ENCODE data around the gene CCT4.

Gene CCT4

DNA sequence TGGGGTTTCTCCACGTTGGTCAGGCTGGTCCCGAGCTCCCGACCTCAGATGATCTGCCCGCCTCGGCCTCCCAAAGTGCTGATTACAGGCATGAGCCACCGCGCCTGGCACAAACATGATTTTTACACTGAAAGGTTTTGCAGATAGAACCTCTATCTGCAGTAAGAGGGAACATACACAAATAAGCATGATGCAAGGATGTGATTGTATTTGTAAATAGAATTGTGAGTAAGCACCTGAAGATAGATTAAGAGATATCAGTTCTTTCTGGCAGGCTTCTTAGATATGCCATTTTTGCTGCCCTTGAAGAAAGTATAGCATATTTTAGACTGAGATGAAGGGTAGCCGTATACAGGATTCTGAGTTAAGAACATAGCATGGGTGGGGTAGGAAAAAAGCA, 20.7 kb upstream of the CCT4 start:
- Histone ChIP-seq H4K8ac (ENCODE audit: low read depth, low read length) (no peak overlapping the region), H2AK5ac (ENCODE audit: low read length) (no peak overlapping the region), H3K9ac (ENCODE audit: low read length) (no peak overlapping the region), H2BK5ac (ENCODE audit: low read length) (no peak overlapping the region), H3K4me2 (ENCODE audit: low read length) (no peak overlapping the region), H4K5ac (ENCODE audit: low read length) (no peak overlapping the region), H3K79me2 (ENCODE audit: control insufficient read depth, insufficient read depth, low read length) (no peaks in the 10 kb centered on the region), H3K56ac (ENCODE audit: low read length) (no peak overlapping the region), H3K23ac (ENCODE audit: low read length) (no peak overlapping the region), H3K27ac (ENCODE audit: low read depth, low read length) (no peak overlapping the region), H3K36me3 (ENCODE audit: control insufficient read depth, insufficient read depth, low read length) (no peaks in the 10 kb centered on the region), H2BK15ac (replicated peaks; ENCODE audit: low read depth) (no peak overlapping the region), H3K4ac (ENCODE audit: low read depth, low read length) (no peak overlapping the region), H3K79me1 (ENCODE audit: low read length) (peaks cover 1% of the 10 kb centered on the region), H3K4me1 (ENCODE audit: control insufficient read depth, low read depth, low read length) (no peaks in the 10 kb centered on the region), H3K4me3 (ENCODE audit: low read length) (no peak overlapping the region), H3K18ac (ENCODE audit: low read length) (no peak overlapping the region), H3K27me3 (ENCODE audit: insufficient read depth, low read length, poor library complexity) (no peaks in the 10 kb centered on the region), H2BK120ac (ENCODE audit: low read depth, low read length) (no peak overlapping the region)
- no peak for DNase-seq
- WGBS (ENCODE audit: extremely low coverage, insufficient coverage, low lambda C conversion rate), result no CpG with 5 or more reads among the region's 8 CpGs

DNA sequence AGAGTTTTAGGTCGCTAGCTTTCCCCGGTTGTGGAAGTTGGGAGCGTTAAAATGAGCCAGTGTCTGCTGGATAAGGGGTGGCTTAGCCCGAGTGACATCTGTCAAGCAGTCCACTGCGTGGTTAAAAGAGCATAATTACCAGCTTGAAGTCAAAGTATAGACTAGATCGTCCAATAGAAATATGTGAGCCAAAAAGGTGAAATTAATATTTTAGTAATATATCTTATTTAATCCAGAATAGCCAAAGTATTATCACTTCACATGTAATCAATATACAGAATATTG, 17.7 kb upstream of the CCT4 start:
- no peaks in the 10 kb centered on the region for H3K36me3 ChIP-seq (ENCODE audit: control insufficient read depth, insufficient read depth, low read length)
- no peaks in the 10 kb centered on the region for H3K4me1 ChIP-seq (ENCODE audit: control insufficient read depth, low read depth, low read length)
- no peaks in the 10 kb centered on the region for H3K79me2 ChIP-seq (ENCODE audit: control insufficient read depth, insufficient read depth, low read length)
- no peak overlapping the region for H3K23ac ChIP-seq (ENCODE audit: low read length)
- no peak overlapping the region for H2BK15ac ChIP-seq (replicated peaks; ENCODE audit: low read depth)
- H3K79me1 ChIP-seq (ENCODE audit: low read length), result no peaks in the 10 kb centered on the region
- H3K18ac ChIP-seq (ENCODE audit: low read length), result no peak overlapping the region
- H3K4ac ChIP-seq (ENCODE audit: low read depth, low read length), result no peak overlapping the region
- no CpG with 5 or more reads among the region's 6 CpGs for WGBS (ENCODE audit: extremely low coverage, insufficient coverage, low lambda C conversion rate)
- no peak for DNase-seq
- H3K27ac ChIP-seq (ENCODE audit: low read depth, low read length), result no peak overlapping the region
- no peak overlapping the region for H2BK120ac ChIP-seq (ENCODE audit: low read depth, low read length)
- no peaks in the 10 kb centered on the region for H3K27me3 ChIP-seq (ENCODE audit: insufficient read depth, low read length, poor library complexity)
- H2BK5ac ChIP-seq (ENCODE audit: low read length), result no peak overlapping the region
- H4K5ac ChIP-seq (ENCODE audit: low read length), result no peak overlapping the region
- no peak overlapping the region for H4K8ac ChIP-seq (ENCODE audit: low read depth, low read length)
- H3K9ac ChIP-seq (ENCODE audit: low read length), result peak overlapping the region; percentile 73
- H3K56ac ChIP-seq (ENCODE audit: low read length), result peak overlapping the region; percentile 87
- H2AK5ac ChIP-seq (ENCODE audit: low read length), result no peak overlapping the region
- peak overlapping the region; percentile 81 for H3K4me3 ChIP-seq (ENCODE audit: low read length)
- H3K4me2 ChIP-seq (ENCODE audit: low read length), result peak overlapping the region; percentile 42

DNA sequence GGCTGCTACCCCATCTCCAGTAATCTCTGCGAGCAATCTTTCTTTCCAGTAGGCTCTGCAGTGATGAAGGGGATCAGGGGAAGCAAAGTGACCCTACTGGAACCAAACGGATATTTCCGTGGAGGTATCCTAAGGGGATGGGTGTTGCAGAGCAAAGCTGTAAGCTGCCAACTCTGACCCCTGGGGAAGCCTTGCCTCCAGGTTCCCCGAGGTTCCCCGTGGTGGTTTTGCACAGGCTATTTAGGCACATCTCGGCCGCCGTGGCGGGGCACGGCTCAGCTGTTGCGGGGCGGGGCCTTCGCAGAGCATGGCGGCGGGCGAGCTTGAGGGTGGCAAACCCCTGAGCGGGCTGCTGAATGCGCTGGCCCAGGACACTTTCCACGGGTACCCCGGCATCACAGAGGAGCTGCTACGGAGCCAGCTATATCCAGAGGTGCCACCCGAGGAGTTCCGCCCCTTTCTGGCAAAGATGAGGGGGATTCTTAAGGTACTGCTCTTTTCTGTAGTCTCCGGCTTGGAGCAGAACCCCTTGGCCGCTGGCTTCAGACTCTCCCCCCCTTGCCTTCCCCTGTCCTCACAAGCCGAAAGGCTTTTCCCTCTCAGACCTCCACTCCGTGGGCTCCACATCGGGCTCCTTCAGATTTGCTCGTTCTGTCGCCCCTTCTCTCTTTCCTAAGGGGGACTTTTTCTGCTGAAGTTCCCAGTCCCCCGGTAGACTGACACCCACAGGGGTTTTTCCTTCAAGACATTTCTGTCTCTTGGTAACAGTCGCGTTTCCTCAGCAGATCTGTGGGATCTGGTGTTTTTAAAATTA, 17.1 kb upstream of the CCT4 start, which contains the start of gene COMMD1:
TSS of gene COMMD1 (plus strand) at position 303 of the 814 bp plus-strand sequence. CDS start at position 308, 5 bp downstream.
- peak; percentile 75 for DNase-seq
- no peaks in the 10 kb centered on the region for H3K79me1 ChIP-seq (ENCODE audit: low read length)
- no peak within 1 kb of the TSS for H4K5ac ChIP-seq (ENCODE audit: low read length)
- peak within 1 kb of the TSS; percentile 87 for H3K56ac ChIP-seq (ENCODE audit: low read length)
- H2BK5ac ChIP-seq (ENCODE audit: low read length), result no peak within 1 kb of the TSS
- H3K23ac ChIP-seq (ENCODE audit: low read length), result no peak within 1 kb of the TSS
- H3K4ac ChIP-seq (ENCODE audit: low read depth, low read length), result no peak within 1 kb of the TSS
- no peak within 1 kb of the TSS for H2BK15ac ChIP-seq (replicated peaks; ENCODE audit: low read depth)
- H3K79me2 ChIP-seq (ENCODE audit: control insufficient read depth, insufficient read depth, low read length), result no peaks in the 10 kb centered on the region
- peak within 1 kb of the TSS; percentile 50 for H3K4me2 ChIP-seq (ENCODE audit: low read length)
- WGBS (ENCODE audit: extremely low coverage, insufficient coverage, low lambda C conversion rate), result no CpG with 5 or more reads among the region's 33 CpGs
- no peak within 1 kb of the TSS for H4K8ac ChIP-seq (ENCODE audit: low read depth, low read length)
- H2AK5ac ChIP-seq (ENCODE audit: low read length), result no peak within 1 kb of the TSS
- H3K4me1 ChIP-seq (ENCODE audit: control insufficient read depth, low read depth, low read length), result no peaks in the 10 kb centered on the region
- peak within 1 kb of the TSS; percentile 73 for H3K9ac ChIP-seq (ENCODE audit: low read length)
- peak within 1 kb of the TSS; percentile 81 for H3K4me3 ChIP-seq (ENCODE audit: low read length)
- no peak within 1 kb of the TSS for H2BK120ac ChIP-seq (ENCODE audit: low read depth, low read length)
- H3K36me3 ChIP-seq (ENCODE audit: control insufficient read depth, insufficient read depth, low read length), result no peaks in the 10 kb centered on the region
- H3K27me3 ChIP-seq (ENCODE audit: insufficient read depth, low read length, poor library complexity), result no peaks in the 10 kb centered on the region
- H3K27ac ChIP-seq (ENCODE audit: low read depth, low read length), result no peak within 1 kb of the TSS
- H3K18ac ChIP-seq (ENCODE audit: low read length), result no peak within 1 kb of the TSS

DNA sequence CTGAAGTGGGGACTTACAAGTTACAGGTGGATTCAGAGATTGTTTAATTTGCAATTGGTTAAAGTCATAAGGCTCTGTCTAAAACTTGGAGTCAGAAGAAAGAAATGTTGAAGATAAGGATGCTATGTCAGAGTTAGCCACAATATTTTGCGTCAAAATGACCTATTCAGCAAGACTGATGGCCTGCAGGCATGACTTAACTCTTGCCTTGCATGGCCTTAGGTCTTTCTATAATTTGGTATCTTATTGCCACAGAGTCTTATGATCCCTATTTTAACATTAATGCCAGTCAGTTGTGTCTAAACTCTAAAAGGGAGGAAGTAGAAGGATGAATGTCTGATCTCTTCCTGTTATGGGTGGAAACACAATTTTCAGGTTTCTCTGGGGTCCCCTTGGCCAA, 11.8 kb upstream of the CCT4 start:
- Histone ChIP-seq H2BK120ac (ENCODE audit: low read depth, low read length) (no peak overlapping the region), H3K56ac (ENCODE audit: low read length) (no peak overlapping the region), H3K18ac (ENCODE audit: low read length) (no peak overlapping the region), H3K79me2 (ENCODE audit: control insufficient read depth, insufficient read depth, low read length) (no peaks in the 10 kb centered on the region), H2BK5ac (ENCODE audit: low read length) (no peak overlapping the region), H3K4me3 (ENCODE audit: low read length) (no peak overlapping the region), H3K4me2 (ENCODE audit: low read length) (no peak overlapping the region), H3K4me1 (ENCODE audit: control insufficient read depth, low read depth, low read length) (no peaks in the 10 kb centered on the region), H4K8ac (ENCODE audit: low read depth, low read length) (no peak overlapping the region), H2AK5ac (ENCODE audit: low read length) (no peak overlapping the region), H4K5ac (ENCODE audit: low read length) (no peak overlapping the region), H3K27me3 (ENCODE audit: insufficient read depth, low read length, poor library complexity) (no peaks in the 10 kb centered on the region), H2BK15ac (replicated peaks; ENCODE audit: low read depth) (no peak overlapping the region), H3K27ac (ENCODE audit: low read depth, low read length) (no peak overlapping the region), H3K23ac (ENCODE audit: low read length) (no peak overlapping the region), H3K36me3 (ENCODE audit: control insufficient read depth, insufficient read depth, low read length) (no peaks in the 10 kb centered on the region), H3K79me1 (ENCODE audit: low read length) (no peaks in the 10 kb centered on the region), H3K9ac (ENCODE audit: low read length) (no peak overlapping the region), H3K4ac (ENCODE audit: low read depth, low read length) (no peak overlapping the region)
- no CpG with 5 or more reads among the region's 1 CpG for WGBS (ENCODE audit: extremely low coverage, insufficient coverage, low lambda C conversion rate)
- DNase-seq, result no peak

DNA sequence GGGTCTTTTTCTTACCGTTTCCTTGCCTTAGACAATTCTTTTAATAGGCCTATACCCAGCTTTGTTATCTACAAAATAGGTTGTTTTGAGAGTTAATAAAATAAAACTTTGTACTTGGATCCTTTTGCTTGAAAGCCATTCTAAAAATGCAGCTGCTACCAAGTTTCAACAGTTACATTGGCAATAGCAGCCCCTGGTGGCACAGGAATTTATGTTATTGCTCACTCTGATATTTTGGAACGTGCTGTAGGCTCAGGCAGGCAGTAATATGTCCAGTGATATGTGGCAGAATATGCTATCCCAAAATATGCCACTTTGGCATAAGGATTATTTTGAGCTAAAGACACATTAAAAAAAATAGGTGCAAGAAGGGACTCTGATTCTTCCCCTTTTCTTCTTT, 10.4 kb upstream of the CCT4 start:
- Histone ChIP-seq H3K27me3 (ENCODE audit: insufficient read depth, low read length, poor library complexity) (no peaks in the 10 kb centered on the region), H2BK15ac (replicated peaks; ENCODE audit: low read depth) (no peak overlapping the region), H3K9ac (ENCODE audit: low read length) (no peak overlapping the region), H3K56ac (ENCODE audit: low read length) (no peak overlapping the region), H4K5ac (ENCODE audit: low read length) (no peak overlapping the region), H3K18ac (ENCODE audit: low read length) (no peak overlapping the region), H3K4ac (ENCODE audit: low read depth, low read length) (no peak overlapping the region), H4K8ac (ENCODE audit: low read depth, low read length) (no peak overlapping the region), H3K23ac (ENCODE audit: low read length) (no peak overlapping the region), H2BK5ac (ENCODE audit: low read length) (no peak overlapping the region), H3K27ac (ENCODE audit: low read depth, low read length) (no peak overlapping the region), H3K36me3 (ENCODE audit: control insufficient read depth, insufficient read depth, low read length) (no peaks in the 10 kb centered on the region), H2BK120ac (ENCODE audit: low read depth, low read length) (no peak overlapping the region), H3K79me2 (ENCODE audit: control insufficient read depth, insufficient read depth, low read length) (no peaks in the 10 kb centered on the region), H3K4me2 (ENCODE audit: low read length) (no peak overlapping the region), H3K79me1 (ENCODE audit: low read length) (no peaks in the 10 kb centered on the region), H3K4me3 (ENCODE audit: low read length) (no peak overlapping the region), H2AK5ac (ENCODE audit: low read length) (no peak overlapping the region), H3K4me1 (ENCODE audit: control insufficient read depth, low read depth, low read length) (no peaks in the 10 kb centered on the region)
- no CpG with 5 or more reads among the region's 2 CpGs for WGBS (ENCODE audit: extremely low coverage, insufficient coverage, low lambda C conversion rate)
- no peak for DNase-seq

Data from mesendoderm (in vitro differentiated cells).